ENCODE data around the gene MAN2B1. TPM values are rescaled to one million over a fixed set of nuclear protein-coding genes. Genes with fewer than 3 reads are reported as not detected.

Gene MAN2B1
- total RNA-seq, 1 donor from 2014 or later = 49.1 TPM

DNA sequence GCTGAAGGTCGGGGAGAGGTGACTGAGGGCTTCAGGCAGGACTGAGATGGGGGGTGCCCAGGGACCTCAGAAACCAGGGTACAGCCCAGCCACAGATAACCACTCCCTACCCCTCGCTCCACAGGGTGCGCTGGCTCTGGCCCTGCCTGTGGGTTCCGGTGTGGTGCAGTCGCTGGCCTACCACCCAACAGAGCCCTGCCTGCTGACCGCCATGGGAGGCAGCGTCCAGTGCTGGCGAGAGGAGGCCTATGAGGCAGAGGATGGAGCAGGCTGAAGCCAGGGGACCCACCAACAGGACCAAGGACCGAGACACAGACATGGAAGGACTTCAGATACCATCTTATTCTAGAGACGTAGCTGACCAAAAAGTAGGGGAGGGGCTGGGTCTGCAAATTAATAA, 8.9 kb upstream of the MAN2B1 start:
- no peak overlapping the region for H3K4me3 ChIP-seq
- TF ChIP-seq POLR2AphosphoS5 (IDR thresholded peaks at IDR 0.05; ENCODE audit: insufficient read depth in 1 of 2, low read depth in 1 of 2) = no peak
- TF ChIP-seq, protein P1, sequence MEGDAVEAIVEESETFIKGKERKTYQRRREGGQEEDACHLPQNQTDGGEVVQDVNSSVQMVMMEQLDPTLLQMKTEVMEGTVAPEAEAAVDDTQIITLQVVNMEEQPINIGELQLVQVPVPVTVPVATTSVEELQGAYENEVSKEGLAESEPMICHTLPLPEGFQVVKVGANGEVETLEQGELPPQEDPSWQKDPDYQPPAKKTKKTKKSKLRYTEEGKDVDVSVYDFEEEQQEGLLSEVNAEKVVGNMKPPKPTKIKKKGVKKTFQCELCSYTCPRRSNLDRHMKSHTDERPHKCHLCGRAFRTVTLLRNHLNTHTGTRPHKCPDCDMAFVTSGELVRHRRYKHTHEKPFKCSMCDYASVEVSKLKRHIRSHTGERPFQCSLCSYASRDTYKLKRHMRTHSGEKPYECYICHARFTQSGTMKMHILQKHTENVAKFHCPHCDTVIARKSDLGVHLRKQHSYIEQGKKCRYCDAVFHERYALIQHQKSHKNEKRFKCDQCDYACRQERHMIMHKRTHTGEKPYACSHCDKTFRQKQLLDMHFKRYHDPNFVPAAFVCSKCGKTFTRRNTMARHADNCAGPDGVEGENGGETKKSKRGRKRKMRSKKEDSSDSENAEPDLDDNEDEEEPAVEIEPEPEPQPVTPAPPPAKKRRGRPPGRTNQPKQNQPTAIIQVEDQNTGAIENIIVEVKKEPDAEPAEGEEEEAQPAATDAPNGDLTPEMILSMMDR (IDR thresholded peaks at IDR 0.05) = no peak
- no peak for TF ChIP-seq POLR2A (IDR thresholded peaks at IDR 0.05)
- H3K27me3 ChIP-seq = no peaks in the 10 kb centered on the region
- no peak overlapping the region for H3K27ac ChIP-seq
- DNase-seq (ENCODE audit: extremely low spot score in 2 of 2) = no peak
- no peaks in the 10 kb centered on the region for H3K9me3 ChIP-seq
- H3K4me1 ChIP-seq = peaks cover 26% of the 10 kb centered on the region
- intact Hi-C loops (cut with DNase I) = no loop called here
- peaks cover 0 to 71% of the 10 kb centered on the region in 2 donors for H3K36me3 ChIP-seq

DNA sequence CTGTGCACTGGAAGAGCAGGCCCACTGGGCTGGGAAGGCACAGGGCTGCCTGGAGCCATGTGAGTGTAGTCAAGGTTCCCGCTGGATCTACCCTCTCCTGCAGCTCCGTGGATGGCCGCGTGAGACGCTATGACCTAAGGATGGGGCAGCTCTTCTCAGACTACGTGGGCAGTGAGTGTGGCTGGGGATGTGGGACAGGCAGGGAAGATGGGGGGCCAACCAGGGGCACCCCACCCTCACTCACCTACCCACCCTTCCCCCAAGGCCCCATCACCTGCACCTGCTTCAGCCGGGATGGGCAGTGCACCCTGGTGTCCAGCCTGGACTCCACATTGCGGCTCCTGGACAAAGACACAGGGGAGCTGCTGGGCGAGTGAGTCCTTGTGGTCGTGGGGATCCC, 6.2 kb upstream of the MAN2B1 start:
- H3K27me3 ChIP-seq = no peaks in the 10 kb centered on the region
- peaks cover 0 to 49% of the 10 kb centered on the region in 2 donors for H3K36me3 ChIP-seq
- TF ChIP-seq POLR2AphosphoS5 (IDR thresholded peaks at IDR 0.05; ENCODE audit: insufficient read depth in 1 of 2, low read depth in 1 of 2) = no peak
- TF ChIP-seq POLR2A (IDR thresholded peaks at IDR 0.05) = no peak
- TF ChIP-seq, protein P1 (IDR thresholded peaks at IDR 0.05) = no peak
- intact Hi-C loops (cut with DNase I) = no loop called here
- H3K4me1 ChIP-seq = peaks cover 38% of the 10 kb centered on the region
- DNase-seq (ENCODE audit: extremely low spot score in 2 of 2) = no peak
- H3K9me3 ChIP-seq = no peaks in the 10 kb centered on the region
- H3K27ac ChIP-seq = no peak overlapping the region
- H3K4me3 ChIP-seq = no peak overlapping the region

DNA sequence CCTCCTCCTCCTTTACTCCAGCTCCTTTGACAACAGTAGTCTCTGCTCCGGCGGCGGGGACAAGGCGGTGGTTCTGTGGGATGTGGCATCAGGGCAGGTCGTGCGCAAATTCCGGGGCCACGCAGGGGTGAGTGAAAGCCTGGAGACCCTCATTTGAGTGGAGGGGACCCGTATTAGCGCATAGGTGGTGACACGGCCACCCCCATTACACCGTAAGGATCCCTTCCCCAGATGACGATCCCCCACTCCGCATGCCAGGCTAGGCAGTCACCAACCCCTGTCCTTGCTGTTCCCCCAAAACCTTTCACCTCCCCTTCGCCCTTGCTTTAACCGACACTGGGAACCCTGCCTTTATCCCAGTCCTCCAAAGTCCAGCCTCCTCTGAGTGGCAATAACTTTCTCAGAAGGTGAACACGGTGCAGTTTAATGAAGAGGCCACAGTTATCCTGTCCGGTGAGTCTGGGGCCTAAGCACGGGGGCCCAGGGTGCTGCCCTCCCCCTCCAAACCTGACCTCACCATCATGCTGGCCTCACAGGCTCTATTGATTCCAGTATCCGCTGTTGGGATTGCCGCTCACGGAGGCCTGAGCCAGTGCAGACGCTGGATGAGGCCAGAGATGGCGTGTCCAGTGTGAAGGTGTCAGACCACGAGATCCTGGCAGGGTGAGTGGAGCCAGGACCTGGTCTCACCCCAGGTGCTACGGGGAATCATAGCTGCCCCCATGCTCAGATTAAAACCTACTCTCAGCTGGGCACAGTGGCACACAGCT, 3.8 kb upstream of the MAN2B1 start:
- Histone ChIP-seq H3K27me3 (no peaks in the 10 kb centered on the region), H3K36me3 (peaks cover 0 to 26% of the 10 kb centered on the region in 2 donors), H3K9me3 (no peaks in the 10 kb centered on the region), H3K4me1 (peaks cover 48% of the 10 kb centered on the region), H3K27ac (peak overlapping the region; percentile 96), H3K4me3 (peak overlapping the region; percentile 77 to 83)
- intact Hi-C loops (cut with DNase I) = no loop called here
- no peak for TF ChIP-seq POLR2AphosphoS5 (IDR thresholded peaks at IDR 0.05; ENCODE audit: insufficient read depth in 1 of 2, low read depth in 1 of 2)
- no peak for TF ChIP-seq POLR2A (IDR thresholded peaks at IDR 0.05)
- TF ChIP-seq, protein P1 (IDR thresholded peaks at IDR 0.05) = no peak
- DNase-seq (ENCODE audit: extremely low spot score in 2 of 2) = no peak

DNA sequence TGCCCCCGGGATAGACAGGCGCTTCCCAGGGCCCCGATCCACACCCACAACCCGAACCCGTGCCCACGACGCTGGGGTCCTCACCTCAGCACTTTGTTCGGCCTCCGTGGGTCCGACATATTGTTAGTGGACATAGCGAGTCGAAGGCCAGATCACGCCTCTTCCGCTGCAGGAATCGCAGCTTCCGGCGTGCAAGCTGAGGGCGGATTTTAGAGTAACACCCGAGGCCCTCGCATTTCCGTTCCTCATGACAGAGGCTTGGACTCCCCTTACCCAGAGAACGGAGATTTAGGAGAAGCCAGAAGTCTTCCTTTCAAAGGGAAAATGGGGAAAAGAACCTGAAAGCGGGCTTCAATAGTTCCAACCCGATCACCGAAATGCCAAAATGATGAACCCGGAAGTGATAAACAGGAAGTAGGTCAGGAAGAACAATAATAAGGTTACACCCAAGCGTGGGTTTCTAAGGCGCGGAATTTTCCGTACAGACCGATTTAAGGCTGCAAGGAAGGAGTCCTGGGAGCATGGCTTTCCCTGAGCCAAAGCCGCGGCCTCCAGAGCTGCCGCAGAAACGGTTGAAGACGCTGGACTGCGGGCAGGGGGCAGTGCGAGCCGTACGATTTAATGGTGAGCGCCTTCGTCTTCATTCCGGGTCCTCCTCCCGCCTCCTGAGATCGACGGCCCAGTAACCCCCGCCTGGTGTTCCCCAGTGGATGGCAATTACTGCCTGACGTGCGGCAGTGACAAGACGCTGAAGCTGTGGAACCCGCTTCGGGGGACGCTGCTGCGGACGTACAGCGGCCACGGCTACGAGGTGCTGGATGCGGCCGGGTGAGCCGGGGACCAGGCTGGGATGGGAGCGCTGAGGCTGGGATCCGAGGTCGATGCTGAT, 3.0 kb upstream of the MAN2B1 start:
- peaks cover 49% of the 10 kb centered on the region for H3K4me1 ChIP-seq
- peak overlapping the region; percentile 96 for H3K27ac ChIP-seq

More for the DNA sequence above, 3.0 kb upstream of the MAN2B1 start:
- Histone ChIP-seq H3K9me3 (no peaks in the 10 kb centered on the region), H3K36me3 (peaks cover 0 to 18% of the 10 kb centered on the region in 2 donors), H3K4me3 (peak overlapping the region; percentile 77 to 83), H3K27me3 (no peaks in the 10 kb centered on the region)
- no peak for DNase-seq (ENCODE audit: extremely low spot score in 2 of 2)
- TF ChIP-seq POLR2AphosphoS5 (IDR thresholded peaks at IDR 0.05; ENCODE audit: insufficient read depth in 1 of 2, low read depth in 1 of 2) = peak; percentile 76 to 95
- no peak for TF ChIP-seq POLR2A (IDR thresholded peaks at IDR 0.05)
- TF ChIP-seq, protein P1 (IDR thresholded peaks at IDR 0.05) = peak in 1 of 3 experiments; percentile 23
- intact Hi-C loops (cut with DNase I) = loop anchor here (1.0 to 10.0 kb wide), 2 partner anchors 12 to 55 kb away; partner anchors contain the start of genes DHPS, ZNF490 and ZNF791
